NCI-H1417 treated with DMSO at 0.1 percent for 48 hours (cell line): ENCODE data around the gene HSPA12A.

Source experiments
- DNase-seq: peaks from one replicate; lab custom pipeline; 2025; lab: John Stamatoyannopoulos, UW

Gene HSPA12A

DNA sequence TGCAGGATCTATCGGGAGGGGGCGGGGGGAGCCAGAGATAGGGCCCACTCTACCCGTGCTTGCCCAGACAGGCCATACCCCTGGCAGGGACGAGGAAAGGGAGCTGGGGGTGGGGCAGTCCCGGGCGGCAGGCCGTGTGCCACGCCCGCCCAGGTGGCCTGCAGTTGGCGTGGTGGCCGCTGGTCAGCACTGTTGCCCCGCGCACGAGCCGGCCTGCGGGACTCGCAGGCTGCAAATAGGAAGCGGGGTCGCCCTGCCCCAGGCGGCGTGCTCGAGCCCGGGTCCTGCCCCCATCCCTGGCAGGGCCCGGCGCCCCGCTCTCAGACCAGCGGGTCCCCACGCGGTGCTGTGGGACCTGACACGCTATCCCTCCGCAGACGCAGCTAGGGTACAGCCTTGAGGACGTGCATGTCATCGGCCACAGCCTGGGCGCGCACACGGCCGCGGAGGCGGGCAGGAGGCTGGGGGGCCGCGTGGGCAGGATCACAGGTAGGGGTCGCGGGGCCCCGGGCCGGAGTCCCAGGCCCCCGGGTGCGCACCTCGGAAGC lies 114.9 kb downstream of the HSPA12A start:
- no peak for DNase-seq

DNA sequence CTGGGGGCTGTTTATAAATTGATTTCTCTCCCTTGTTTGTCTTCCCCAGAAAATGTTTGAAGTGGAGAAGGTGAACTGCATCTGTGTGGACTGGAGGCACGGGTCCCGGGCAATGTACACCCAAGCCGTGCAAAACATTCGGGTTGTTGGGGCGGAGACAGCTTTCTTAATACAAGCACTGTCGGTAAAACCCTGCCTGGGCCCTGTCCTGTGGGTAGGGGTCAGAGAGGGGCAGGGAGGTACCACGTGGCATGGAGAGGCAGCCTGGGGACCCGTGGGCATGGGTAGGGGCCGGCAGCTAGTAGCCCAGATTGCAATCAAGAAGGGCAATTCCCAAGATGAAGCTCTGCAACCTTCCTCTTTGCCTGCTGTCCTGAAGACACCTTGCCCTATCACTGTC lies 115.6 kb downstream of the HSPA12A start:
- DNase-seq = no peak

- DNase-seq = no peak
These were observed 116.5 kb downstream of the HSPA12A start for GRCh38 chr10:116625845-116626244.

DNA sequence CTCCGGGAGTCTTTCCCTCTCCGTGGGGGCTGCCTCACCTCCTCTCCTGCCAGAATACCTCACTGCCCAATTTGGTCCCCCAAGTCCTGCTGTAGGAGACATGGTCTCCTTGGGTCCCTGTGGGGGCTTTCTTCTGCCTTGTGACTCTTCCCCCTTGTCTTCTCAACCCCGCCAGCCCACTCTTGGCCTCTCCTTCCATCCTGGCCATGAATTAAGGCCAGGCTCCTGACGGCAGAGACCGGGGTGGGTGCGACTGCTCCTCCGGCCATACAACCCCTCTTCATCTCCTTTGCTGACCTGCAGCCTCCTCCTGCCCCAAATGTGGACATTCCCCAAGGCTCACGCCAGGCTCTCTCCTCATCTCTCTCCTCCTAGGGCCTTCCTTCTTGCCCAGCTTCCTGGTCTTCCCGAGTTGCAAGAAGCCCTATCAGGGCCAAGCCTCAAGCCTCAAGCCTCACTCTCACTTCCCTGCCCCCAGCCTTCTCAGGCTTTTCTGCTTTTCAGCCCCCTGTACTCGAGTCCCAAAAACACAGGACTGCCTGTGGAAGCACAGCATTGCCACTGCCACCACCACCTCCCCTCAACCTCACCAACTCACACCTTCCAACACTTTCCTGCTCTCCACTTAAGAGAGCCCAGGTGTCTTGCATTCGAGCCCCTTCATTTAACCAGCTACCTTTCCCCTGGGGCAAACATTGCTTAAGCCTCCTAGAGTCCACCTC lies 120.3 kb downstream of the HSPA12A start:
- no peak for DNase-seq

DNA sequence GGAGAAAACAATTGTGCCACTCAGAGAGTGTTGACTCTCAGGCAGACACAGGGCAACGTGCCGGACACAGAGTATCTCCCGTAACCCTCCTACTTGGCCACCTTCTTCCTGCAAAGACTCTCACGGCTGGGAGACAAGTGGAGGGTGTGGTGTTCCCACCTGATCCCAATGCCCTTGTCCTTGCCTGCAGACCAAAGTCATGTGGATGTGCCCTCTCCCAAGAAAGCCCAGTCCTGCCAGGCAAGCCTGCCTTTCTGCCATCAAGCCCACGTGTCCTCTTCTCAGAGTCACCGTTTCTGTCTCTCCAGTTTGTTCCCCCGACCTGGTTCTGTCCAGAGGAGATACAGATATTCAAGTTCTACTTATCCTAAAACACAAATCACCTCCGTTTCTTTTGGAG lies 120.9 kb downstream of the HSPA12A start:
- no peak for DNase-seq
